NCI-H524 (cell line): ENCODE data around the gene PTEN.

ENCODE experiments used
- DNase-seq, 2 experiments: peaks; one replicate each; lab custom pipeline; 2025; lab: John Stamatoyannopoulos, UW

The PTEN gene

GRCh38 chr10:87918254-87918859 is 54.9 kb downstream of the PTEN start:
- DNase-seq, result no peak

- DNase-seq, result no peak
Measured at GRCh38 chr10:87920538-87920937, 57.1 kb downstream of the PTEN start.

GRCh38 chr10:87921931-87922688 is 58.7 kb downstream of the PTEN start:
- no peak for DNase-seq

- DNase-seq, result no peak
Measured at GRCh38 chr10:87923233-87923632, 59.8 kb downstream of the PTEN start.

GRCh38 chr10:87925570-87925969 is 62.1 kb downstream of the PTEN start:
- peak; percentile 20 to 70 for DNase-seq

- no peak for DNase-seq
Measured at GRCh38 chr10:87927091-87927490, 63.7 kb downstream of the PTEN start.

GRCh38 chr10:87928996-87929395 is 65.6 kb downstream of the PTEN start:
- no peak for DNase-seq

GRCh38 chr10:87930141-87930540 is 66.7 kb downstream of the PTEN start:
- no peak for DNase-seq

GRCh38 chr10:87930934-87931835 is 67.8 kb downstream of the PTEN start:
- DNase-seq, result no peak

GRCh38 chr10:87931836-87932230 is 68.4 kb downstream of the PTEN start:
- DNase-seq, result no peak

- no peak for DNase-seq
Measured at GRCh38 chr10:87935290-87936141, 72.1 kb downstream of the PTEN start.

GRCh38 chr10:87940210-87940609 is 76.8 kb downstream of the PTEN start:
- DNase-seq, result no peak

- DNase-seq, result no peak
Measured at GRCh38 chr10:87942884-87943527, 79.6 kb downstream of the PTEN start.

- no peak for DNase-seq
Measured at GRCh38 chr10:87945984-87946383, 82.6 kb downstream of the PTEN start.

GRCh38 chr10:87952612-87953011 is 89.2 kb downstream of the PTEN start:
- DNase-seq, result no peak

- no peak for DNase-seq
Measured at GRCh38 chr10:87956055-87956454, 92.6 kb downstream of the PTEN start.

- DNase-seq, result no peak
Measured at GRCh38 chr10:87957702-87958101, 94.3 kb downstream of the PTEN start.

- DNase-seq, result no peak
Measured at GRCh38 chr10:87960230-87960629, 96.8 kb downstream of the PTEN start.

GRCh38 chr10:87961314-87961713 is 97.9 kb downstream of the PTEN start:
- no peak for DNase-seq

GRCh38 chr10:87966459-87966858 is 103.0 kb downstream of the PTEN start:
- DNase-seq, result no peak

- DNase-seq, result no peak
Measured at GRCh38 chr10:87973635-87974034, 110.2 kb downstream of the PTEN start.
